ENCODE measurements around the gene CDPF1. TPM values are rescaled to one million over a fixed set of nuclear protein-coding genes. Genes with fewer than 3 reads are reported as not detected.
"Not testable (repeated sequence)": the region's sequence is repeated elsewhere in the genome, so short reads cannot be mapped to it uniquely, and the experiment has no call there.

Gene CDPF1
- total RNA-seq, 5 donors from 2014 or later (not counting 1 experiment from before 2014, with no cell fraction given), result 5.8 to 15.3 (median 11.5) TPM

GRCh38 chr22:46269564-46269963 lies 19.5 kb upstream of the CDPF1 start:
- Histone ChIP-seq H3K36me3 (ENCODE audit: control insufficient read depth in 2 of 2, extremely low read depth in 1 of 2, insufficient read depth in 1 of 2, low read length in 1 of 2) (peaks cover 0 to 7% of the 10 kb centered on the region in 2 donors), H3K27me3 (replicated peaks in 1 of 2; ENCODE audit: control insufficient read depth in 2 of 2, extremely low read depth in 1 of 2, insufficient read depth in 2 of 2, low read length in 1 of 2) (peaks cover 0 to 13% of the 10 kb centered on the region in 2 experiments), H3K9me3 (no peaks in the 10 kb centered on the region), H3K4me1 (ENCODE audit: control insufficient read depth in 1 of 2, extremely low read depth in 1 of 2, insufficient read depth in 2 of 2, low read length in 2 of 2) (peaks cover 0 to 27% of the 10 kb centered on the region in 2 experiments), H3K27ac (ENCODE audit: low read length) (no peak overlapping the region), H3K4me3 (ENCODE audit: control insufficient read depth in 1 of 2, extremely low read depth in 1 of 2, low read length in 1 of 2) (no peak overlapping the region)
- Mint-ChIP-seq H3K4me3 (peak overlapping the region; percentile 39 to 95 (median 90)), H3K36me3 (peaks cover 3% of the 10 kb centered on the region), H3K27me3 (peaks cover 6 to 8% of the 10 kb centered on the region in 2 donors), H3K27ac (peak overlapping the region in 1 of 2 donors; percentile 31), H3K4me1 (peaks cover 15 to 18% (median 18%) of the 10 kb centered on the region in 3 donors), H3K9me3 (no peaks in the 10 kb centered on the region)
- DNase-seq, result no peak
- WGBS (ENCODE audit: insufficient coverage), result 95% methylated on average over 9 of the region's 11 CpGs
- CTCF ChIA-PET, result no interaction called here
- POLR2A ChIA-PET, result no interaction called here
- ATAC-seq (replicated peaks in 1 of 4), result no peak

- Mint-ChIP-seq H3K4me1 (peaks cover 15 to 25% (median 20%) of the 10 kb centered on the region in 3 donors), H3K27ac (peak within 1 kb of the TSS; percentile 64 to 65), H3K36me3 (no peaks in the 10 kb centered on the region), H3K4me3 (peak within 1 kb of the TSS; percentile 89 to 95 (median 90)), H3K9me3 (no peaks in the 10 kb centered on the region), H3K27me3 (peaks cover 20 to 21% of the 10 kb centered on the region in 2 donors)
- CTCF ChIA-PET, result interaction anchor here in 1 of 2 donors (1.0 kb wide), 1 partner anchor 17 kb away, joined by 3 read pairs; the partner anchor contains the start of gene CDPF1
- Histone ChIP-seq H3K36me3 (ENCODE audit: control insufficient read depth in 2 of 2, extremely low read depth in 1 of 2, insufficient read depth in 1 of 2, low read length in 1 of 2) (peaks cover 0 to 4% of the 10 kb centered on the region in 2 donors), H3K4me1 (ENCODE audit: control insufficient read depth in 1 of 2, extremely low read depth in 1 of 2, insufficient read depth in 2 of 2, low read length in 2 of 2) (peaks cover 0 to 31% of the 10 kb centered on the region in 2 experiments), H3K9me3 (no peaks in the 10 kb centered on the region), H3K27ac (ENCODE audit: low read length) (no peak within 1 kb of the TSS), H3K4me3 (ENCODE audit: control insufficient read depth in 1 of 2, extremely low read depth in 1 of 2, low read length in 1 of 2) (peak within 1 kb of the TSS; percentile 71 to 84), H3K27me3 (replicated peaks in 1 of 2; ENCODE audit: control insufficient read depth in 2 of 2, extremely low read depth in 1 of 2, insufficient read depth in 2 of 2, low read length in 1 of 2) (peaks cover 2 to 25% of the 10 kb centered on the region in 2 experiments)
- peak; percentile 82 to 90 (median 86) for ATAC-seq (replicated peaks in 1 of 4)
- WGBS (ENCODE audit: insufficient coverage), result 4% methylated on average over 74 of the region's 74 CpGs
- POLR2A ChIA-PET, result interaction anchor here in 1 of 2 donors (0.6 to 1.2 kb wide), 3 partner anchors 17 to 853 kb away, joined by 3 to 11 read pairs (median 4); no protein-coding TSS in a partner anchor
- peak in 25 of 35 experiments; percentile 15 to 65 (median 39) for DNase-seq
These were observed 17.6 kb upstream of the CDPF1 start, which contains the start of gene TTC38 for GRCh38 chr22:46267431-46268279. Gene TTC38, plus strand, starts transcription at chr22:46268008. Its CDS starts 32 bp downstream, at chr22:46268040.

- Mint-ChIP-seq H3K27me3 (peaks cover 38 to 39% of the 10 kb centered on the region in 2 donors), H3K4me1 (peaks cover 15 to 27% (median 20%) of the 10 kb centered on the region in 3 donors)
- CTCF ChIA-PET, result interaction anchor here in 1 of 2 donors (0.6 kb wide), 1 partner anchor 922 kb away, joined by 8 read pairs; no protein-coding TSS in a partner anchor
- H3K9me3 ChIP-seq; H3K4me3 Mint-ChIP-seq; H3K36me3 Mint-ChIP-seq; H3K27ac Mint-ChIP-seq; ATAC-seq (replicated peaks in 1 of 4); H3K4me3 ChIP-seq (ENCODE audit: control insufficient read depth in 1 of 2, extremely low read depth in 1 of 2, low read length in 1 of 2); H3K27ac ChIP-seq (ENCODE audit: low read length); H3K9me3 Mint-ChIP-seq; DNase-seq; POLR2A ChIA-PET; H3K36me3 ChIP-seq (ENCODE audit: control insufficient read depth in 2 of 2, extremely low read depth in 1 of 2, insufficient read depth in 1 of 2, low read length in 1 of 2): not testable (repeated sequence)
- WGBS (ENCODE audit: insufficient coverage), result 94% methylated on average over 2 of the region's 4 CpGs
- H3K27me3 ChIP-seq (replicated peaks in 1 of 2; ENCODE audit: control insufficient read depth in 2 of 2, extremely low read depth in 1 of 2, insufficient read depth in 2 of 2, low read length in 1 of 2), result peaks cover 2 to 34% of the 10 kb centered on the region in 2 experiments
- peaks cover 0 to 36% of the 10 kb centered on the region in 2 experiments for H3K4me1 ChIP-seq (ENCODE audit: control insufficient read depth in 1 of 2, extremely low read depth in 1 of 2, insufficient read depth in 2 of 2, low read length in 2 of 2)
These were observed 15.5 kb upstream of the CDPF1 start for GRCh38 chr22:46265627-46266026.

- H3K36me3 ChIP-seq (ENCODE audit: control insufficient read depth in 2 of 2, extremely low read depth in 1 of 2, insufficient read depth in 1 of 2, low read length in 1 of 2); POLR2A ChIA-PET; CTCF ChIA-PET; H3K9me3 ChIP-seq; ATAC-seq (replicated peaks in 1 of 4); H3K36me3 Mint-ChIP-seq; H3K9me3 Mint-ChIP-seq; H3K4me3 ChIP-seq (ENCODE audit: control insufficient read depth in 1 of 2, extremely low read depth in 1 of 2, low read length in 1 of 2); H3K27ac ChIP-seq (ENCODE audit: low read length); DNase-seq; H3K4me3 Mint-ChIP-seq: not testable (repeated sequence)
- H3K4me1 Mint-ChIP-seq, result peaks cover 11 to 21% (median 15%) of the 10 kb centered on the region in 3 donors
- peaks cover 46 to 50% of the 10 kb centered on the region in 2 donors for H3K27me3 Mint-ChIP-seq
- H3K4me1 ChIP-seq (ENCODE audit: control insufficient read depth in 1 of 2, extremely low read depth in 1 of 2, insufficient read depth in 2 of 2, low read length in 2 of 2), result peaks cover 0 to 29% of the 10 kb centered on the region in 2 experiments
- 100% methylated on average over 2 of the region's 6 CpGs for WGBS (ENCODE audit: insufficient coverage)
- H3K27me3 ChIP-seq (replicated peaks in 1 of 2; ENCODE audit: control insufficient read depth in 2 of 2, extremely low read depth in 1 of 2, insufficient read depth in 2 of 2, low read length in 1 of 2), result peaks cover 2 to 39% of the 10 kb centered on the region in 2 experiments
- peak overlapping the region in 1 of 2 donors; percentile 12 for H3K27ac Mint-ChIP-seq
These were observed 14.4 kb upstream of the CDPF1 start for GRCh38 chr22:46264520-46264919.

- Histone ChIP-seq H3K27ac (ENCODE audit: low read length) (no peak within 1 kb of the TSS), H3K9me3 (peaks cover 4% of the 10 kb centered on the region), H3K36me3 (ENCODE audit: control insufficient read depth in 2 of 2, extremely low read depth in 1 of 2, insufficient read depth in 1 of 2, low read length in 1 of 2) (no peaks in the 10 kb centered on the region), H3K4me1 (ENCODE audit: control insufficient read depth in 1 of 2, extremely low read depth in 1 of 2, insufficient read depth in 2 of 2, low read length in 2 of 2) (peaks cover 0 to 16% of the 10 kb centered on the region in 2 experiments), H3K4me3 (ENCODE audit: control insufficient read depth in 1 of 2, extremely low read depth in 1 of 2, low read length in 1 of 2) (no peak within 1 kb of the TSS), H3K27me3 (replicated peaks in 1 of 2; ENCODE audit: control insufficient read depth in 2 of 2, extremely low read depth in 1 of 2, insufficient read depth in 2 of 2, low read length in 1 of 2) (peaks cover 2 to 42% of the 10 kb centered on the region in 2 experiments)
- H3K36me3 Mint-ChIP-seq, result no peaks in the 10 kb centered on the region
- DNase-seq (no peak), ATAC-seq (replicated peaks in 1 of 4) (no peak)
- H3K27ac Mint-ChIP-seq, result no peak within 1 kb of the TSS
- CTCF ChIA-PET, result no interaction called here
- 56% methylated on average over 29 of the region's 30 CpGs for WGBS (ENCODE audit: insufficient coverage)
- POLR2A ChIA-PET, result no interaction called here
- peak within 1 kb of the TSS; percentile 17 to 52 (median 43) for H3K4me3 Mint-ChIP-seq
- peaks cover 56 to 60% of the 10 kb centered on the region in 2 donors for H3K27me3 Mint-ChIP-seq
- peaks cover 7 to 17% (median 10%) of the 10 kb centered on the region in 3 donors for H3K4me1 Mint-ChIP-seq
- H3K9me3 Mint-ChIP-seq, result no peaks in the 10 kb centered on the region
These were observed 13.1 kb upstream of the CDPF1 start, which contains the start of gene PKDREJ for GRCh38 chr22:46263216-46263590. Gene PKDREJ, minus strand, starts transcription at chr22:46263343. Its CDS starts 21 bp downstream, at chr22:46263322.

GRCh38 chr22:46262449-46263215 lies 12.5 kb upstream of the CDPF1 start:
- ATAC-seq (replicated peaks in 1 of 4), result peak in 3 of 4 experiments; percentile 30 to 35 (median 32)
- Histone ChIP-seq H3K27ac (ENCODE audit: low read length) (no peak overlapping the region), H3K27me3 (replicated peaks in 1 of 2; ENCODE audit: control insufficient read depth in 2 of 2, extremely low read depth in 1 of 2, insufficient read depth in 2 of 2, low read length in 1 of 2) (peaks cover 2 to 42% of the 10 kb centered on the region in 2 experiments), H3K4me3 (ENCODE audit: control insufficient read depth in 1 of 2, extremely low read depth in 1 of 2, low read length in 1 of 2) (no peak overlapping the region), H3K36me3 (ENCODE audit: control insufficient read depth in 2 of 2, extremely low read depth in 1 of 2, insufficient read depth in 1 of 2, low read length in 1 of 2) (no peaks in the 10 kb centered on the region), H3K9me3 (peaks cover 4% of the 10 kb centered on the region), H3K4me1 (ENCODE audit: control insufficient read depth in 1 of 2, extremely low read depth in 1 of 2, insufficient read depth in 2 of 2, low read length in 2 of 2) (peaks cover 0 to 14% of the 10 kb centered on the region in 2 experiments)
- CTCF ChIA-PET, result no interaction called here
- peak overlapping the region; percentile 6 to 38 (median 17) for H3K4me3 Mint-ChIP-seq
- no peak overlapping the region for H3K27ac Mint-ChIP-seq
- peaks cover 56 to 60% of the 10 kb centered on the region in 2 donors for H3K27me3 Mint-ChIP-seq
- no peaks in the 10 kb centered on the region for H3K36me3 Mint-ChIP-seq
- peaks cover 5 to 15% (median 9%) of the 10 kb centered on the region in 3 donors for H3K4me1 Mint-ChIP-seq
- 17% methylated on average over 109 of the region's 109 CpGs for WGBS (ENCODE audit: insufficient coverage)
- POLR2A ChIA-PET, result no interaction called here
- no peaks in the 10 kb centered on the region for H3K9me3 Mint-ChIP-seq
- DNase-seq, result peak in 22 of 35 experiments; percentile 9 to 58 (median 28)

Data from T-cell (primary cell).